ENCODE measurements around the gene PSMG3. TPM values are rescaled to one million over a fixed set of nuclear protein-coding genes. Genes with fewer than 3 reads are reported as not detected.
A peak's percentile ranks its signal among the peaks of the same experiment; 100 is the strongest.

PSMG3 gene
- total RNA-seq, 1 donor from 2014 or later, result 19.7 TPM

- intact Hi-C loops (cut with DNase I), result no loop called here
- H3K36me3 ChIP-seq, result peaks cover 58% of the 10 kb centered on the region
- no peak for TF ChIP-seq CTCF (IDR thresholded peaks at IDR 0.05)
- ATAC-seq, result no peak
- DNase-seq, result no peak
- H3K27me3 ChIP-seq (ENCODE audit: low read depth), result no peaks in the 10 kb centered on the region
- H3K9me3 ChIP-seq, result no peaks in the 10 kb centered on the region
- H3K27ac ChIP-seq, result no peak overlapping the region
- H3K4me1 ChIP-seq, result peaks cover 4% of the 10 kb centered on the region
- H3K4me3 ChIP-seq, result no peak overlapping the region
Measured at GRCh38 chr7:1543826-1544177, 26.0 kb downstream of the PSMG3 start.

- intact Hi-C loops (cut with DNase I), result no loop called here
- TF ChIP-seq CTCF (IDR thresholded peaks at IDR 0.05), result no peak
- Histone ChIP-seq H3K27ac (no peak overlapping the region), H3K4me1 (peaks cover 11% of the 10 kb centered on the region), H3K36me3 (peaks cover 59% of the 10 kb centered on the region), H3K9me3 (no peaks in the 10 kb centered on the region), H3K4me3 (no peak overlapping the region), H3K27me3 (ENCODE audit: low read depth) (no peaks in the 10 kb centered on the region)
- DNase-seq (no peak), ATAC-seq (no peak)
Measured at GRCh38 chr7:1542841-1543747, 26.7 kb downstream of the PSMG3 start.

- intact Hi-C loops (cut with DNase I), result no loop called here
- H3K36me3 ChIP-seq, result peaks cover 59% of the 10 kb centered on the region
- no peaks in the 10 kb centered on the region for H3K9me3 ChIP-seq
- H3K27me3 ChIP-seq (ENCODE audit: low read depth), result no peaks in the 10 kb centered on the region
- H3K27ac ChIP-seq, result no peak overlapping the region
- no peak for TF ChIP-seq CTCF (IDR thresholded peaks at IDR 0.05)
- DNase-seq (peak; percentile 42), ATAC-seq (no peak)
- peaks cover 18% of the 10 kb centered on the region for H3K4me1 ChIP-seq
- H3K4me3 ChIP-seq, result no peak overlapping the region
Measured at GRCh38 chr7:1542329-1542728, 27.5 kb downstream of the PSMG3 start.

- intact Hi-C loops (cut with DNase I), result no loop called here
- Histone ChIP-seq H3K9me3 (no peaks in the 10 kb centered on the region), H3K4me1 (peaks cover 22% of the 10 kb centered on the region), H3K36me3 (peaks cover 59% of the 10 kb centered on the region), H3K27me3 (ENCODE audit: low read depth) (no peaks in the 10 kb centered on the region), H3K4me3 (no peak overlapping the region), H3K27ac (no peak overlapping the region)
- DNase-seq (peak; percentile 45), ATAC-seq (no peak)
- TF ChIP-seq CTCF (IDR thresholded peaks at IDR 0.05), result no peak
Measured at GRCh38 chr7:1541431-1542162, 28.2 kb downstream of the PSMG3 start.

- Histone ChIP-seq H3K4me3 (no peak overlapping the region), H3K27ac (no peak overlapping the region), H3K27me3 (ENCODE audit: low read depth) (no peaks in the 10 kb centered on the region), H3K36me3 (peaks cover 64% of the 10 kb centered on the region), H3K4me1 (peaks cover 29% of the 10 kb centered on the region), H3K9me3 (no peaks in the 10 kb centered on the region)
- intact Hi-C loops (cut with DNase I), result no loop called here
- TF ChIP-seq CTCF (IDR thresholded peaks at IDR 0.05), result no peak
- peak; percentile 42 for DNase-seq
- no peak for ATAC-seq
Measured at GRCh38 chr7:1540776-1541271, 29.0 kb downstream of the PSMG3 start.

Data from lower lobe of right lung (tissue), 2 donors.